ENCODE data around the gene PIGP.
A peak's percentile ranks its signal among the peaks of the same experiment; 100 is the strongest.
"Not testable (repeated sequence)": the region's sequence is repeated elsewhere in the genome, so short reads cannot be mapped to it uniquely, and the experiment has no call there.

The PIGP gene

GRCh38 chr21:37041706-37042271 lies 31.1 kb downstream of the PIGP start:
- peak; percentile 87 for DNase-seq

GRCh38 chr21:37040212-37040611 lies 32.7 kb downstream of the PIGP start:
- DNase-seq, result no peak

- DNase-seq, result no peak
Observed at GRCh38 chr21:37039411-37040075, 33.3 kb downstream of the PIGP start.

GRCh38 chr21:37036177-37036576 lies 36.7 kb downstream of the PIGP start:
- no peak for DNase-seq

- DNase-seq, result not testable (repeated sequence)
Observed at GRCh38 chr21:37034394-37034793, 38.5 kb downstream of the PIGP start.

- DNase-seq, result no peak
Observed at GRCh38 chr21:37032877-37033471, 39.9 kb downstream of the PIGP start.

- no peak for DNase-seq
Observed at GRCh38 chr21:37032293-37032692, 40.6 kb downstream of the PIGP start.

GRCh38 chr21:37030864-37031263 lies 42.0 kb downstream of the PIGP start:
- no peak for DNase-seq

- no peak for DNase-seq
Observed at GRCh38 chr21:37028570-37028969, 44.3 kb downstream of the PIGP start.

- DNase-seq, result no peak
Observed at GRCh38 chr21:37026499-37026898, 46.4 kb downstream of the PIGP start.

GRCh38 chr21:37017951-37018679 lies 54.8 kb downstream of the PIGP start:
- no peak for DNase-seq
